PC-9 (cell line): ENCODE results near the gene C9orf78. TPM values are rescaled to one million over a fixed set of nuclear protein-coding genes. Genes with fewer than 3 reads are reported as not detected.

Source experiments
- BruUV-seq: library from RNA; stranded (reverse); fragments of 400-500 nt; replicated peaks from 2 replicates; lab custom pipeline; 2021; lab: Mats Ljungman, UMichigan
- CTCF ChIA-PET: fragments of 300-600 bp; sonication (Branson Sonifier 250); formaldehyde crosslinking; loops from one replicate; lab custom pipeline; 2022; ENCODE audit warnings: antibody characterized with exemption; lab: Charles Lee
- POLR2A ChIA-PET: fragments of 300-600 bp; sonication (Branson Sonifier 250); formaldehyde crosslinking; loops from one replicate; lab custom pipeline; 2022; ENCODE audit warnings: antibody characterized with exemption; ENCODE audit not compliant: unreplicated experiment; lab: Charles Lee
- DNase-seq, 2 experiments: peaks; one replicate each; pipeline versions ENCODE4 v3.0.0 to v3.0.0-alpha.2; 2015 to 2022; ENCODE audit warnings: mixed read lengths in 1 of 2
- H2AFZ ChIP-seq: fragments of 200-600 bp; sonication (generic); 2 replicates; pipeline ENCODE4 v1.8.1; 2017; ENCODE audit warnings: antibody characterized with exemption
- H3F3A ChIP-seq: fragments of 200-600 bp; sonication (generic); 2 replicates; pipeline ENCODE4 v1.8.1; 2017; ENCODE audit warnings: antibody characterized with exemption, mild to moderate bottlenecking, low read depth; ENCODE audit not compliant: insufficient read depth
- H3K27ac ChIP-seq: fragments of 200-600 bp; sonication (generic); 2 replicates; pipeline ENCODE4 v1.6.1; 2016; ENCODE audit warnings: mixed run types
- H3K27me3 ChIP-seq: fragments of 200-600 bp; sonication (generic); 2 replicates; pipeline ENCODE4 v1.6.1; 2016; ENCODE audit warnings: low read depth, mixed run types; ENCODE audit not compliant: insufficient read depth
- H3K36me3 ChIP-seq: fragments of 200-600 bp; sonication (generic); 2 replicates; pipeline ENCODE4 v1.6.1; 2016; ENCODE audit warnings: low read depth, mixed run types
- H3K4me1 ChIP-seq: fragments of 200-600 bp; sonication (generic); replicated peaks from 2 replicates; pipeline ENCODE4 v1.6.1; 2016; ENCODE audit warnings: mixed run types; ENCODE audit not compliant: insufficient read depth
- H3K4me2 ChIP-seq: fragments of 200-600 bp; sonication (generic); 2 replicates; pipeline ENCODE4 v1.6.1; 2017; ENCODE audit warnings: mixed run types
- H3K4me3 ChIP-seq: fragments of 200-600 bp; sonication (generic); 2 replicates; pipeline ENCODE4 v1.6.1; 2016; ENCODE audit warnings: mixed run types
- H3K79me2 ChIP-seq: fragments of 200-600 bp; sonication (generic); 2 replicates; pipeline ENCODE4 v1.6.1; 2017; ENCODE audit warnings: low read depth, mixed run types
- H3K9me2 ChIP-seq: fragments of 200-600 bp; sonication (generic); 2 replicates; pipeline ENCODE4 v1.8.1; 2017; ENCODE audit warnings: mild to moderate bottlenecking; ENCODE audit not compliant: insufficient read depth
- H3K9me3 ChIP-seq: fragments of 200-600 bp; sonication (generic); 2 replicates; pipeline ENCODE4 v1.8.1; 2016; ENCODE audit warnings: low read depth; ENCODE audit not compliant: insufficient read depth
- H4K20me1 ChIP-seq: fragments of 200-600 bp; sonication (generic); 2 replicates; pipeline ENCODE4 v1.8.1; 2017; ENCODE audit not compliant: insufficient read depth
- CTCF ChIP-seq: fragments of 200-600 bp; sonication (generic); conservative IDR thresholded peaks from 2 replicates; pipeline ENCODE4 v1.6.1; 2017; ENCODE audit warnings: mixed run types, antibody characterized with exemption, mild to moderate bottlenecking, moderate library complexity
- EZH2 ChIP-seq: fragments of 200-600 bp; sonication (generic); IDR thresholded peaks from 2 replicates; pipeline ENCODE4 v1.8.0; 2017; ENCODE audit warnings: antibody characterized with exemption, low read depth
- intact Hi-C: fragments of 100-400 bp; cut with micrococcal nuclease; formaldehyde crosslinking; loops from one replicate; pipeline ENCODE4 v1.10.0; 2022; ENCODE audit not compliant: unreplicated experiment
- total RNA-seq: library from RNA; stranded (reverse); gene quantifications from 2 replicates; pipeline ENCODE4 v1.2.3, GENCODE V29; 2021

The C9orf78 gene
- total RNA-seq, 1 experiment from 2014 or later: 51.7 TPM

GRCh38 chr9:129879991-129880653 is 45.0 kb upstream of the C9orf78 start:
- H3K9me3 ChIP-seq: no peaks in the 10 kb centered on the region
- H4K20me1 ChIP-seq: no peaks in the 10 kb centered on the region
- no peaks in the 10 kb centered on the region for H3K36me3 ChIP-seq
- H3K4me2 ChIP-seq: no peak overlapping the region
- no peak overlapping the region for H2AFZ ChIP-seq
- no peak overlapping the region for H3K4me3 ChIP-seq
- intact Hi-C loops: loop anchor here (10.0 kb wide), 2 partner anchors 465 to 805 kb away; no protein-coding TSS in a partner anchor
- TF ChIP-seq CTCF: no peak
- TF ChIP-seq EZH2: no peak
- POLR2A ChIA-PET: no interaction called here
- no peak overlapping the region for H3K27ac ChIP-seq
- peaks cover 15% of the 10 kb centered on the region; the same call in 1 of the 2 replicates for H3F3A ChIP-seq
- DNase-seq: no peak
- no peaks in the 10 kb centered on the region for H3K27me3 ChIP-seq
- no peaks in the 10 kb centered on the region for H3K79me2 ChIP-seq
- CTCF ChIA-PET: no interaction called here
- no peaks in the 10 kb centered on the region for H3K9me2 ChIP-seq
- no TSS peak for BruUV-seq
- peaks cover 16% of the 10 kb centered on the region for H3K4me1 ChIP-seq

- Histone ChIP-seq H3K9me3 (no peaks in the 10 kb centered on the region), H3K27ac (no peak overlapping the region), H3K9me2 (no peaks in the 10 kb centered on the region), H3K4me3 (no peak overlapping the region), H3K4me2 (no peak overlapping the region), H3F3A (peaks cover 14% of the 10 kb centered on the region; the same call in 1 of the 2 replicates), H4K20me1 (no peaks in the 10 kb centered on the region), H3K79me2 (no peaks in the 10 kb centered on the region), H3K4me1 (peaks cover 7% of the 10 kb centered on the region), H3K27me3 (no peaks in the 10 kb centered on the region), H3K36me3 (no peaks in the 10 kb centered on the region), H2AFZ (no peak overlapping the region)
- no peak for DNase-seq
- intact Hi-C loops: no loop called here
- ChIA-PET CTCF (no interaction called here), POLR2A (no interaction called here)
- TF ChIP-seq CTCF (no peak), EZH2 (no peak)
- BruUV-seq: no TSS peak
Observed at GRCh38 chr9:129879103-129879699, 44.1 kb upstream of the C9orf78 start.

GRCh38 chr9:129878291-129878690 is 43.2 kb upstream of the C9orf78 start:
- no peaks in the 10 kb centered on the region for H3K36me3 ChIP-seq

More at GRCh38 chr9:129878291-129878690, 43.2 kb upstream of the C9orf78 start:
- TF ChIP-seq EZH2: no peak
- TF ChIP-seq CTCF: no peak
- ChIA-PET POLR2A (no interaction called here), CTCF (no interaction called here)
- H3K4me3 ChIP-seq: no peak overlapping the region
- H3F3A ChIP-seq: 0 out of 2 replicates have a peak, but pooled peaks cover 7% of the 10 kb centered on the region
- H3K27ac ChIP-seq: no peak overlapping the region
- H4K20me1 ChIP-seq: no peaks in the 10 kb centered on the region
- H2AFZ ChIP-seq: no peak overlapping the region
- no peaks in the 10 kb centered on the region for H3K27me3 ChIP-seq
- no peak overlapping the region for H3K4me2 ChIP-seq
- no TSS peak for BruUV-seq
- no peaks in the 10 kb centered on the region for H3K4me1 ChIP-seq
- DNase-seq: no peak
- no peaks in the 10 kb centered on the region for H3K9me2 ChIP-seq
- no peaks in the 10 kb centered on the region for H3K79me2 ChIP-seq
- H3K9me3 ChIP-seq: no peaks in the 10 kb centered on the region
- intact Hi-C loops: no loop called here
